ENCODE results near the gene CCDC127.

DNA sequence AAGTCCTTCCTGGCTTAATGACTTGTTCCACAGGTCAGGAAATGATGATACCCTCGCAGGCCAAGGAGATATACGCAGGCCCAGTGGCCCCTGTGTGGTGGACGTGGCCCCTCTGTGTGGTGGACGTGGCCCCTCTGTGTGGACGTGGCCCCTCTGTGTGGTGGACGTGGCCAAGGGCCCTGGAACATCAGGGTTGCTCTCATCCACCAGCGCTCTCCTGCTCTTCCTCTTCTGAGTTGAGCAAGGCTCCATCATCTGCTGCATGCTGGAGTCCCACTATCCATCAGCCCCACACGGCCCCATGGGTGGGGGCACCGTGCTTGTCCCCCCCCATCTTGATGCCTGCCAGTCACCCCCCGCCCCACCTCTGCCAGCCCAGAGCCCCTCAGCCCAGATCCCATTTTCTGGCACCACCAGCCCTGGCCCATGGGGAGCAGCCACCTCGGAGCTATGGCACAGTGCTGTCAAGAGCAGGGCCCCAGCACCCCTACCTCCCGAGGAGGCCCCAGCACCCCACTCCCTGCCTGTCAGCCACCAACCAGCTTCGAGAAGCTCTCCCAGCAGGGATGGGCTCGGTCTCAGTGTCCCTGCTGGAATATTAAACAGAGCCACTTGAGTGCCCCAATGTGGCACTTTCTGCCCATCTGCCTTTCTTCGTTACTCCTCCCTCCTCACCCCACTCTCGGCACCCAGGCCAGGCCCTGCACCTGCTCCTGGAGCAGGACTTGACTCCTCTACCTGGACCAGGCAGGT is 18.6 kb downstream of the CCDC127 start:
- TF ChIP-seq, protein P1, sequence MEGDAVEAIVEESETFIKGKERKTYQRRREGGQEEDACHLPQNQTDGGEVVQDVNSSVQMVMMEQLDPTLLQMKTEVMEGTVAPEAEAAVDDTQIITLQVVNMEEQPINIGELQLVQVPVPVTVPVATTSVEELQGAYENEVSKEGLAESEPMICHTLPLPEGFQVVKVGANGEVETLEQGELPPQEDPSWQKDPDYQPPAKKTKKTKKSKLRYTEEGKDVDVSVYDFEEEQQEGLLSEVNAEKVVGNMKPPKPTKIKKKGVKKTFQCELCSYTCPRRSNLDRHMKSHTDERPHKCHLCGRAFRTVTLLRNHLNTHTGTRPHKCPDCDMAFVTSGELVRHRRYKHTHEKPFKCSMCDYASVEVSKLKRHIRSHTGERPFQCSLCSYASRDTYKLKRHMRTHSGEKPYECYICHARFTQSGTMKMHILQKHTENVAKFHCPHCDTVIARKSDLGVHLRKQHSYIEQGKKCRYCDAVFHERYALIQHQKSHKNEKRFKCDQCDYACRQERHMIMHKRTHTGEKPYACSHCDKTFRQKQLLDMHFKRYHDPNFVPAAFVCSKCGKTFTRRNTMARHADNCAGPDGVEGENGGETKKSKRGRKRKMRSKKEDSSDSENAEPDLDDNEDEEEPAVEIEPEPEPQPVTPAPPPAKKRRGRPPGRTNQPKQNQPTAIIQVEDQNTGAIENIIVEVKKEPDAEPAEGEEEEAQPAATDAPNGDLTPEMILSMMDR (IDR thresholded peaks at IDR 0.05): no peak
- no peak for TF ChIP-seq POLR2A (IDR thresholded peaks at IDR 0.05)
